HG03045 (cell line): ENCODE results near the gene EPHA2.
"Not testable (repeated sequence)": the region's sequence is repeated elsewhere in the genome, so short reads cannot be mapped to it uniquely, and the experiment has no call there.

Source experiments
- ATAC-seq: cut with Tn5 transposase; IDR thresholded peaks from one replicate; pipeline ENCODE4 v1.9.1; 2021; ENCODE audit warnings: mild to moderate bottlenecking, moderate library complexity; ENCODE audit not compliant: unreplicated experiment

The EPHA2 gene

GRCh38 chr1:16155537-16156410 lies at the start of gene EPHA2:
Gene EPHA2 (minus strand): TSS chr1:16156069. CDS start chr1:16155932, 137 bp downstream.
- no peak for ATAC-seq

GRCh38 chr1:16205334-16205671 lies 49.4 kb upstream of the EPHA2 start:
- ATAC-seq: no peak

GRCh38 chr1:16204634-16205333 lies 48.9 kb upstream of the EPHA2 start:
- ATAC-seq: no peak

GRCh38 chr1:16204216-16204615 lies 48.3 kb upstream of the EPHA2 start:
- ATAC-seq: no peak

DNA sequence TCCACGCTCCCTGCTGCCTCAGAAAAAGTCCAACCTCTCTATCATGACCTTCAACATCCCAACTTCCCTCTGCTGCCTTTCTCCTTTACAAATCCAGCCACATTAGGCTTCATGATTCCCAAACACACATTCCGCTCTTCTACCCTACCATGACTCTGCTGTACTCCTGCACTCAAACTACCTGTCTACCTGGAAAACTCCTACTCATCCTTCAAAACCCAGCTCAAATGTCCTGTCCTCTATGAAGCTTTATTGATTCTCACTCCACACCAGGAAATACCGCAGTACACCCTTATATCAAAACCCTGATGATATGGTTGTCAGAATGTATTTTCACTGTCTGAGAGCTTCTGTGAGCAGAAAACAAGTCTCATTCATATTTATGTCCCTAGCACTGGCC lies 47.7 kb upstream of the EPHA2 start:
- ATAC-seq: no peak

DNA sequence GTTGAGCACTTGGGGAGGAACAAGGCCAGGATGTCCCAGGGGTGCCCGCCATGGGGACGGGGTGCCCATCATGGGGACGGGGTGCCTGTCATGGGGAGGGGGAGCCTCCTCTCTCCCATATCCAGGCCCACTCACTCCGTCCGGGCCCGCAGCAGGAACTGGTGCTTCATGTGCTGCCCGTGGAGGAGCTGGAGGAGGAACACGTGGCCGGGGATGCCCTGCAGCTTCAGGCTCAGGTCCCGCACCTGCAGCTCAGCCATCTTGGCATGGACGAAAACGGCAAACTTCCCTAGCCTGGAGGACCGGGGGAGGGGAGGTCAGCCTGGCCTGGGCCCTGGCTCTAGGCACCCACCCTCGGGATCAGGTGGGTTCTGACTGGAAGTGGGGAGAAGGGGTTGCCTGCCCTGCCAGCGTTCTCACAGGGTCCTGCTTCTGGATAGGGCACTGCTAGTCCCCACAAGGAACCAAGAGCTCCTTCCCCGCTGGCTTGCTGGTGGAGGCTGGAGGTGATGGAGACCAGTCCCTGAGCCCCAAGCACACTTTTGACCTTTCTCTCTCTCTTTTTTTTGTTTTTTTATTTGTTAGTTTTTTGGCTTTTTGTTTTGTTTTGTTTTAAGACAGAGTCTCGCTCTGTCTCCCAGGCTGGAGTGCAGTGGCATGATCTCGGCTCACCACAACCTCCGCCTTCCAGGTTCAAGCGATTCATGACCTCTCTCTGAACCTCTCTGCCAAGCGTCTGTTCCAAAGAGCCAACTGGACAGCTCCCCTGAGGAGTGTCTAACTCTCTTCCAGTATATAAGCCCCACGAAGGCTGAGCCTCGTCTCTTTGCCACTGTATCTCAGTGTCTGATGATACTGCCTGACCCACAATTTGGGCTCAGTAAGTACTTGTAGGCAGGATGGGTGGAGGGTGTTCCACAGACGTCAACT lies 46.7 kb upstream of the EPHA2 start:
- no peak for ATAC-seq

DNA sequence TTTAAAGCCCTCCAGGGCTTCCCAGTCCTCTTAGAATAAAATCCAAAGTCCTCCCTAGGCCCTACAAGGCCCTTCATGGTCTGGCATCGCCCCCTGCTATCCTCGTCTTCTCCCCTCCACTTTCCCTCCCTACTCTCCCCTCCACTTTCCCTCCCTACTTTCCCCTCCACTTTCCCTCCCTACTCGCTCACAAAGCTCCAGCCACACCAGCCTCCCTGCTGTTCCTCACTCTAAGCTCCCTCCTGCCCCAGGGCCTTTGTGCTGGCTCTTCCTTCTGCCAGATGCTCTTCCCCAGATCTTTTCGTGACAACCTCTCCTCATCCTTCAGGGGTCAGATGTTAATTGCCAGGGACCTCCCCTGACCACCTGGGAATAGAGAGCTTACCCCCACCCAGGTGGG lies 43.8 kb upstream of the EPHA2 start:
- no peak for ATAC-seq

- no peak for ATAC-seq
Measured at GRCh38 chr1:16199157-16199501, 43.3 kb upstream of the EPHA2 start.

- ATAC-seq: no peak
Measured at GRCh38 chr1:16198444-16199156, 42.7 kb upstream of the EPHA2 start.

DNA sequence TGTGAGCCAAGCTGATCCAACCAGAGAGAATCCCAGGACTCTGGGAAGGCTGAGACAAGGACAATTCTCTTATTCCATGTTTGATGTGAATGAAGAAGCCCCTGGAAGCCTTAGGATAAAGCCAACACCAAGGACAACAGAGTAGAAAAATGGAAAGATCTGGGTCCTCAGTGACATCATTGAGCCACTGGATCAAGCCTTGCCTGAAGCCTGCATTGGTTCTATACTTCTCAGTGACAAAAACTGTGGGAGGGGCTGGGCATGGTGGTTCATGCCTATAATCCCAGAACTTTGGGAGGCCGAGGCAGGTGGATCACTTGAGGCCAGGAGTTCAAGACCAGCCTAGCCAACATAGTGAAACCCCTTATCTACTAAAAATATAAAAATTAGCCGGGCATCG lies 41.0 kb upstream of the EPHA2 start:
- ATAC-seq: no peak

- not testable (repeated sequence) for ATAC-seq
Measured at GRCh38 chr1:16196139-16196538, 40.3 kb upstream of the EPHA2 start.

GRCh38 chr1:16195518-16195905 lies 39.6 kb upstream of the EPHA2 start:
- ATAC-seq: no peak

GRCh38 chr1:16191916-16192546 lies 36.2 kb upstream of the EPHA2 start:
- ATAC-seq: no peak

- ATAC-seq: no peak
Measured at GRCh38 chr1:16191309-16191708, 35.4 kb upstream of the EPHA2 start.

DNA sequence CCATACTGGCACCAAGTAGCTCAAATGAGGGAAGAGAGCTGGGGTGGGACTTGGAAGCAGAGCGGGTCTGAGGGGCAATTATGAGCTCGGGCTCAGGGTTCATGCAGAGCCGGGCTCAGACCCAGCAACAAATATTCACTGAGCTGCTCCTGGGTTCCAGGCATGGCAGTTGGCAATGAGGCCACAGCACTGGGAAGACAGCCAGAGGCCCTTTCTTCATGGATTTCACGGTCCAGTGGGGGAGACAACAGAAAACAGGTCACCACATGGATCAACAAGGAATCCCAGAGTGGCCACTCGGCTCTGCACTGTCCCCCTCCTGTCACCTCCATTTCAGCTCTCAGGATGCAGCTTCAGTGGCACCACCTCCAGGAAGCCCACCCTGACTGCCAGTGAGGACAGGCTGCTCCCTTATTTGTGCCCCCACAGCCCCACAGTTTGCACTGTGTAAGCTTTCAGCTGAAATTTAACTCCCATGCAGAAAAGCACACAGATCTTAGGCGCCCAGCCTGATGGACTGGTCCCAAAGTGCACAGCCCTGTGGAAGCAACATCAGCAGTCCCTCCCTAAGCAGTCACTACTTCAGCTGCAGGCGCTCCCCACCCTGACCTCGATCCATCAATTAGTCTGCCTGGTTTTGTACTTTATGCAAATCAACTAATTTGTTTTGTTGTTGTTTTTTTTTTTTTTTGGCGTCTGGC lies 34.2 kb upstream of the EPHA2 start:
- ATAC-seq: no peak

GRCh38 chr1:16189003-16189402 lies 33.1 kb upstream of the EPHA2 start:
- ATAC-seq: no peak

DNA sequence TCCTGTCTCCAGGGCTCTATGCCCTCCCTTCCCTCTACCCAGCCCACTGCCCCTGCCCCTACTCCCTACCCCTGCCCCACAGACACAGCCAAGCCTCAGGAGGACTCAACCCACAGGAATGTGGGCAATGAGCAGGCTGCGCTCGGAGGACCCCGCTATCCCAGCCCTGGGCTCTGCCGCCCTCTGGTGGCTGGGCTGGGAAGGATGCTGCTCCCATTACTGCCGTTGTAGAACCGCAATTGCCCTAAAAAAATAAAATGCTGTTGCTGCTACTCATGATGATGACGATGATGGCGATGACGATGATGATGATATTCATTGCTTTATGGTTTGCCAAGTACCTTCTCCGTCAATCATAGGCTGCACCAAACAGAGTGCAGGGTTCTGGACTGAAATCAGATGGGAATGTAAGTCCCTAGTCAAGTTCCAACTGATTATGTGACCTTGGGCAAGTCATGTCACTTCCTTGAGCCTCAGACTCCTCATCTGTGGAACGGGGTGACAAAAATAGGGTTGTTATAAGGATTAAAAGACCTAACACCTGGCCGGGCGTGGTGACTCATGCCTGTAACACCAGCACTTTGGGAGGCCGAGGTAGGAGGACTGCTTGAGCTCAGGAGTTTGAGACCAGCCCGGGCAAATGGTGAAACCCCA lies 32.0 kb upstream of the EPHA2 start:
- no peak for ATAC-seq

DNA sequence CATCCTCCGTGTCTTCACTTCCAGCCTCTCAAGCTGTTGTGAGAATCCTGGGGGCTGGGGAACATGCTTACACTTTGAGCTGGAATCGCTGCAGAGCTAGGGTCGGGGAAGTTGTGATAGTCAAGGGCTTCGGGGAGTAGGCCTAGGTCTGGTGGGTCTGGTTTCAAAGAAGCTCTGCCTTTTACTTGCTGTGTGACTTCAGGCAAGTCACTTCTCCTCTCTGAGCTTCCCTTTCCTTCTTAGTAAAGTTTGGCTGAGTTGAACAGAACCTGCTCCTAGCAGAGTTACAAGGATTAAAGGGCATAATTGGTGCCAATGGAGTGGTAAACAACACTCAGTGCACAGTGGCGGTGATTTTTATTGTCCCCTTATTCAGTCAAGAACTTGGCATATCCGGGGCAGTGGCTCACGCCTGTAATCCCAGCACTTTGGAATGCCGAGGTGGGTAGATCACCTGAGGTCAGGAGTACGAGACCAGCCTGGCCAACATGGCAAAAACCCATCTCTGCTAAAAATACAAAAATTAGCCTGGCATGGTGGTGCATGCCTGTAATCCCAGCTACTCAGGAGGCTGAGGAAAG lies 30.9 kb upstream of the EPHA2 start:
- no peak for ATAC-seq
